Neural cell (in vitro differentiated cells): ENCODE data around the gene KRT85. TPM values are rescaled to one million over a fixed set of nuclear protein-coding genes. Genes with fewer than 3 reads are reported as not detected.

Experiments
- H2AFZ ChIP-seq: fragments of 200-600, 300-800 bp; sonication (generic), shearing (Covaris generic); 2 replicates; pipeline ENCODE4 v1.6.0; 2014; ENCODE audit warnings: low read depth, mild to moderate bottlenecking, antibody characterized with exemption, low read length, moderate library complexity
- H3F3A ChIP-seq: fragments of 200-600 bp; shearing (Covaris generic); 2 replicates; pipeline ENCODE4 v1.6.1; 2016; ENCODE audit warnings: mild to moderate bottlenecking, moderate library complexity, mixed read lengths, antibody characterized with exemption, low read length; ENCODE audit not compliant: insufficient read depth, poor library complexity, severe bottlenecking
- H3K27ac ChIP-seq: fragments of 200-600, 300-800 bp; sonication (generic), shearing (Covaris generic); 2 replicates; pipeline ENCODE4 v1.5.1; 2014; ENCODE audit warnings: mild to moderate bottlenecking, low read length, moderate library complexity
- H3K27me3 ChIP-seq: fragments of 300-800, 200-600 bp; sonication (generic), shearing (Covaris generic); 2 replicates; pipeline ENCODE4 v1.6.0; 2014; ENCODE audit warnings: mild to moderate bottlenecking, low read depth, low read length, moderate library complexity; ENCODE audit not compliant: insufficient read depth
- H3K36me3 ChIP-seq: fragments of 300-800, 200-600 bp; sonication (generic), shearing (Covaris generic); 2 replicates; pipeline ENCODE4 v1.5.1; 2014; ENCODE audit warnings: mild to moderate bottlenecking, antibody characterized with exemption, low read length, moderate library complexity; ENCODE audit not compliant: insufficient read depth
- H3K4me2 ChIP-seq: fragments of 300-800, 200-600 bp; sonication (generic), shearing (Covaris generic); 2 replicates; pipeline ENCODE4 v1.6.0; 2014; ENCODE audit warnings: mild to moderate bottlenecking, low read length
- H3K4me3 ChIP-seq: fragments of 300-800, 200-600 bp; sonication (generic), shearing (Covaris generic); 2 replicates; pipeline ENCODE4 v1.5.1; 2014; ENCODE audit warnings: mild to moderate bottlenecking, low read length, moderate library complexity
- H3K79me2 ChIP-seq: fragments of 200-600 bp; shearing (Covaris generic); replicated peaks from 2 replicates; pipeline ENCODE4 v1.6.0; 2014; ENCODE audit warnings: mild to moderate bottlenecking, low read length, moderate library complexity; ENCODE audit not compliant: insufficient read depth
- H3K9ac ChIP-seq: fragments of 300-800, 200-600 bp; sonication (generic), shearing (Covaris generic); 2 replicates; pipeline ENCODE4 v1.6.1; 2016; ENCODE audit warnings: mild to moderate bottlenecking, low read length, mixed read lengths
- H3K9me2 ChIP-seq: fragments of 200-600 bp; shearing (Covaris generic); 2 replicates; pipeline ENCODE4 v1.6.1; 2016; ENCODE audit warnings: mild to moderate bottlenecking, low read length, mixed read lengths; ENCODE audit not compliant: insufficient read depth
- H3K9me3 ChIP-seq: fragments of 200-600, 300-800 bp; sonication (generic), shearing (Covaris generic); 2 replicates; pipeline ENCODE4 v1.6.1; 2016; ENCODE audit warnings: mild to moderate bottlenecking, mixed run types, low read length, moderate library complexity, mixed read lengths
- H4K20me1 ChIP-seq: fragments of 200-600 bp; shearing (Covaris generic); 2 replicates; pipeline ENCODE4 v1.6.1; 2016; ENCODE audit warnings: mild to moderate bottlenecking, mixed run types; ENCODE audit not compliant: insufficient read depth
- CTCF ChIP-seq: fragments of 450-650 bp; IDR thresholded peaks from 2 replicates; pipeline ENCODE4 v1.5.1; 2014; ENCODE audit warnings: antibody characterized with exemption, mild to moderate bottlenecking, moderate library complexity; ENCODE audit not compliant: poor library complexity, severe bottlenecking
- EP300 ChIP-seq: fragments of 450-650 bp; conservative IDR thresholded peaks from 2 replicates; pipeline ENCODE4 v1.6.1; 2014; ENCODE audit warnings: antibody characterized with exemption, mild to moderate bottlenecking, moderate library complexity; ENCODE audit not compliant: poor library complexity, severe bottlenecking
- EZH2 ChIP-seq: fragments of 200-600, 300-800 bp; shearing (Covaris generic), sonication (generic); IDR thresholded peaks from 2 replicates; pipeline ENCODE4 v1.6.1; 2014; ENCODE audit warnings: antibody characterized with exemption, low read length, borderline replicate concordance, mild to moderate bottlenecking; ENCODE audit not compliant: insufficient read depth, poor library complexity, severe bottlenecking
- MXI1 ChIP-seq: fragments of 450-650 bp; conservative IDR thresholded peaks from 2 replicates; pipeline ENCODE4 v1.6.1; 2014; ENCODE audit warnings: antibody characterized with exemption, mild to moderate bottlenecking; ENCODE audit not compliant: poor library complexity, severe bottlenecking
- POLR2AphosphoS5 ChIP-seq: IDR thresholded peaks from 2 replicates; pipeline ENCODE4 v1.6.1; 2012
- RAD21 ChIP-seq: fragments of 450-650 bp; conservative IDR thresholded peaks from 2 replicates; pipeline ENCODE4 v1.6.1; 2014; ENCODE audit warnings: antibody characterized with exemption, mild to moderate bottlenecking, moderate library complexity
- REST ChIP-seq: IDR thresholded peaks from 2 replicates; pipeline ENCODE4 v1.6.1; 2012; ENCODE audit warnings: borderline replicate concordance
- SMC3 ChIP-seq: fragments of 450-650 bp; conservative IDR thresholded peaks from 2 replicates; pipeline ENCODE4 v1.6.1; 2014; ENCODE audit warnings: antibody characterized with exemption, mild to moderate bottlenecking, moderate library complexity; ENCODE audit not compliant: poor library complexity
- TAF1 ChIP-seq: IDR thresholded peaks from 2 replicates; pipeline ENCODE4 v1.6.1; 2012; ENCODE audit warnings: low read depth
- polyA plus RNA-seq: library from polyadenylated mRNA; depleted of rRNA; stranded (reverse); fragments of >200 nt; gene quantifications from 2 replicates; pipeline ENCODE4 v1.2.3, GENCODE V29; 2014

The KRT85 gene
- polyA plus RNA-seq, 1 donor from 2014 or later: not detected

- no peaks in the 10 kb centered on the region for H3F3A ChIP-seq
- no peaks in the 10 kb centered on the region for H3K9me2 ChIP-seq
- no peaks in the 10 kb centered on the region for H4K20me1 ChIP-seq
- no peaks in the 10 kb centered on the region for H3K9me3 ChIP-seq
- TF ChIP-seq CTCF: no peak
- H3K27ac ChIP-seq: no peak overlapping the region
- H3K9ac ChIP-seq: no peak overlapping the region
- no peaks in the 10 kb centered on the region for H3K27me3 ChIP-seq
- no peaks in the 10 kb centered on the region for H3K79me2 ChIP-seq
- H2AFZ ChIP-seq: no peak overlapping the region
- no peak overlapping the region for H3K4me2 ChIP-seq
- H3K36me3 ChIP-seq: no peaks in the 10 kb centered on the region
- H3K4me3 ChIP-seq: no peak overlapping the region
Measured at GRCh38 chr12:52371716-52372115, 4.4 kb upstream of the KRT85 start.

- no peaks in the 10 kb centered on the region for H4K20me1 ChIP-seq
- no peaks in the 10 kb centered on the region for H3K9me2 ChIP-seq
- no peaks in the 10 kb centered on the region for H3K27me3 ChIP-seq
- no peak overlapping the region for H3K4me3 ChIP-seq
- H3F3A ChIP-seq: no peaks in the 10 kb centered on the region
- H3K9ac ChIP-seq: no peak overlapping the region
- no peak overlapping the region for H2AFZ ChIP-seq
- H3K9me3 ChIP-seq: no peaks in the 10 kb centered on the region
- H3K27ac ChIP-seq: no peak overlapping the region
- H3K36me3 ChIP-seq: no peaks in the 10 kb centered on the region
- TF ChIP-seq TAF1 (no peak), REST (no peak), EZH2 (no peak), POLR2AphosphoS5 (no peak), CTCF (no peak), RAD21 (no peak), MXI1 (no peak), SMC3 (no peak), EP300 (no peak)
- no peak overlapping the region for H3K4me2 ChIP-seq
- H3K79me2 ChIP-seq: no peaks in the 10 kb centered on the region
Measured at GRCh38 chr12:52370926-52371608, 3.8 kb upstream of the KRT85 start.
